Fibroblast of lung (primary cell): Measurements from ENCODE around the gene ITPR3. TPM values are rescaled to one million over a fixed set of nuclear protein-coding genes. Genes with fewer than 3 reads are reported as not detected.

Source experiments
- DNase-seq, 2 donors: peaks; one replicate each; pipeline versions ENCODE4 v3.0.0 to v3.0.0-alpha.2; 2010; ENCODE audit warnings: low read depth in 2 of 2
- H2AFZ ChIP-seq: 2 replicates; pipeline ENCODE4 v1.5.1; 2012; ENCODE audit warnings: low read length, control low read depth, inconsistent platforms
- H3K27ac ChIP-seq: 2 replicates; pipeline ENCODE4 v1.5.1; 2011; ENCODE audit warnings: low read length, control low read depth; ENCODE audit not compliant: insufficient read depth
- H3K27me3 ChIP-seq: 2 replicates; pipeline ENCODE4 v1.5.1; 2011; ENCODE audit warnings: mild to moderate bottlenecking, low read length; ENCODE audit not compliant: control insufficient read depth, insufficient read depth
- H3K36me3 ChIP-seq: 2 replicates; pipeline ENCODE4 v1.5.1; 2011; ENCODE audit warnings: low read length; ENCODE audit not compliant: control insufficient read depth, insufficient read depth
- H3K4me1 ChIP-seq: 2 replicates; pipeline ENCODE4 v1.5.1; 2011; ENCODE audit warnings: low read length; ENCODE audit not compliant: control insufficient read depth, insufficient read depth; ENCODE audit errors: extremely low read depth
- H3K4me2 ChIP-seq: 2 replicates; pipeline ENCODE4 v1.5.1; 2011; ENCODE audit warnings: low read length, control low read depth; ENCODE audit not compliant: insufficient read depth; ENCODE audit errors: extremely low read depth
- H3K4me3 ChIP-seq, 4 experiments: fragments of 200-600 bp in 1 of 4; sonication (generic) in 1 of 4; replicated peaks in 1 of 4; 2 replicates each; pipeline ENCODE4 v1.5.1; 2011 to 2016; ENCODE audit warnings: low read length in 4 of 4, low read depth in 3 of 4, mild to moderate bottlenecking in 3 of 4, control low read depth in 2 of 4, inconsistent platforms in 1 of 4, mixed read lengths in 1 of 4; ENCODE audit not compliant: insufficient read depth in 1 of 4; ENCODE audit errors: control extremely low read depth in 1 of 4
- H3K79me2 ChIP-seq: 2 replicates; pipeline ENCODE4 v1.5.1; 2012; ENCODE audit warnings: mild to moderate bottlenecking, low read length, inconsistent platforms; ENCODE audit not compliant: control insufficient read depth, insufficient read depth
- H3K9ac ChIP-seq: 2 replicates; pipeline ENCODE4 v1.5.1; 2011; ENCODE audit warnings: mild to moderate bottlenecking, low read length, control low read depth; ENCODE audit not compliant: insufficient read depth
- H3K9me3 ChIP-seq: 2 replicates; pipeline ENCODE4 v1.5.1; 2012; ENCODE audit warnings: low read depth, low read length; ENCODE audit not compliant: control insufficient read depth, insufficient read depth
- H4K20me1 ChIP-seq: 2 replicates; pipeline ENCODE4 v1.5.1; 2011; ENCODE audit warnings: low read length; ENCODE audit not compliant: control insufficient read depth, insufficient read depth; ENCODE audit errors: extremely low read depth
- EZH2 ChIP-seq: IDR thresholded peaks from 2 replicates; pipeline ENCODE4 v1.5.1; 2012; ENCODE audit warnings: low read length, control low read depth, mild to moderate bottlenecking; ENCODE audit errors: missing control alignments
- polyA plus RNA-seq, 2 donors: library from polyadenylated mRNA; depleted of rRNA in 1 of 2; stranded (reverse) in 1 of 2; unstranded in 1 of 2; fragments of >200 nt; gene quantifications; 2 replicates each; pipeline ENCODE4 v1.2.1, GENCODE V29; 2011 to 2012; ENCODE audit warnings: missing spikeins in 1 of 2
- total RNA-seq: library from RNA; depleted of rRNA; stranded (reverse); fragments of >200 nt; gene quantifications from 2 replicates; pipeline ENCODE4 v1.2.1, GENCODE V29; 2014
- TF ChIP-seq, protein P1 (sequence below), 2 donors: IDR thresholded peaks in 1 of 2; conservative IDR thresholded peaks in 1 of 2; 1 replicate in 1 of 2; 2 replicates in 1 of 2; pipeline ENCODE4 v1.5.1; 2011 to 2012; ENCODE audit warnings: low read length in 2 of 2, control low read depth in 1 of 2, inconsistent platforms in 1 of 2, low read depth in 1 of 2, mild to moderate bottlenecking in 1 of 2

The ITPR3 gene
- total and polyA plus RNA-seq, 2 donors (not counting 1 experiment from before 2014, with no cell fraction given): 9.6 to 43.4 TPM

- Histone ChIP-seq H3K4me3 (no peak overlapping the region), H3K9ac (no peak overlapping the region), H3K9me3 (no peaks in the 10 kb centered on the region), H3K27ac (no peak overlapping the region), H3K4me1 (no peaks in the 10 kb centered on the region), H3K36me3 (peaks cover 41% of the 10 kb centered on the region), H2AFZ (no peak overlapping the region), H3K27me3 (no peaks in the 10 kb centered on the region), H3K79me2 (no peaks in the 10 kb centered on the region), H3K4me2 (no peak overlapping the region), H4K20me1 (no peaks in the 10 kb centered on the region)
- TF ChIP-seq, protein P1, sequence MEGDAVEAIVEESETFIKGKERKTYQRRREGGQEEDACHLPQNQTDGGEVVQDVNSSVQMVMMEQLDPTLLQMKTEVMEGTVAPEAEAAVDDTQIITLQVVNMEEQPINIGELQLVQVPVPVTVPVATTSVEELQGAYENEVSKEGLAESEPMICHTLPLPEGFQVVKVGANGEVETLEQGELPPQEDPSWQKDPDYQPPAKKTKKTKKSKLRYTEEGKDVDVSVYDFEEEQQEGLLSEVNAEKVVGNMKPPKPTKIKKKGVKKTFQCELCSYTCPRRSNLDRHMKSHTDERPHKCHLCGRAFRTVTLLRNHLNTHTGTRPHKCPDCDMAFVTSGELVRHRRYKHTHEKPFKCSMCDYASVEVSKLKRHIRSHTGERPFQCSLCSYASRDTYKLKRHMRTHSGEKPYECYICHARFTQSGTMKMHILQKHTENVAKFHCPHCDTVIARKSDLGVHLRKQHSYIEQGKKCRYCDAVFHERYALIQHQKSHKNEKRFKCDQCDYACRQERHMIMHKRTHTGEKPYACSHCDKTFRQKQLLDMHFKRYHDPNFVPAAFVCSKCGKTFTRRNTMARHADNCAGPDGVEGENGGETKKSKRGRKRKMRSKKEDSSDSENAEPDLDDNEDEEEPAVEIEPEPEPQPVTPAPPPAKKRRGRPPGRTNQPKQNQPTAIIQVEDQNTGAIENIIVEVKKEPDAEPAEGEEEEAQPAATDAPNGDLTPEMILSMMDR (conservative IDR thresholded peaks at IDR 0.05 in 1 of 2, IDR thresholded peaks at IDR 0.05 in 1 of 2; ENCODE audit: low read depth in 1 of 2, low read length in 2 of 2): no peak
- no peak for TF ChIP-seq EZH2
- no peak for DNase-seq
Measured at GRCh38 chr6:33683576-33684427, 62.7 kb downstream of the ITPR3 start.

DNA sequence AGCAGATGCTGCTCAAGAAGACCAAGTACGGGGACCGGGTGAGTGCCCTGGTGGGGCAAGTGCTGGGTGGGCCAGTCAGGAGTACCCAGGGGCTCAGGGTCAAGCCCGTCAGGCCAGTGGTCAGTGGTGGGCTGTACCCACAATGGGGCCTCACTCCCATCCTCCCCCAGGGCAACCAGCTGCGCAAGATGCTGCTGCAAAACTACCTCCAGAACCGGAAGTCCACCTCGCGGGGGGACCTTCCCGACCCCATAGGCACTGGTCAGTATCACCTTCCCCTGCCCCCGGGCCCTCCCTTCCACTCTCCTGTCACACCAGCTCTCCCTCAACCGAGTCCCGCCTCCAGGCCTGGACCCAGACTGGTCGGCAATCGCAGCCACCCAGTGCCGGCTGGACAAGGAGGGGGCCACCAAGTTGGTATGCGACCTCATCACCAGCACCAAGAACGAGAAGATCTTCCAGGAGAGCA lies 63.3 kb downstream of the ITPR3 start:
- Histone ChIP-seq H3K9ac (no peak overlapping the region), H2AFZ (no peak overlapping the region), H3K4me2 (no peak overlapping the region), H3K27ac (no peak overlapping the region), H3K4me3 (no peak overlapping the region), H3K9me3 (no peaks in the 10 kb centered on the region), H3K36me3 (peaks cover 40% of the 10 kb centered on the region), H4K20me1 (no peaks in the 10 kb centered on the region), H3K4me1 (no peaks in the 10 kb centered on the region), H3K27me3 (no peaks in the 10 kb centered on the region), H3K79me2 (no peaks in the 10 kb centered on the region)
- TF ChIP-seq EZH2: no peak
- TF ChIP-seq, protein P1 (conservative IDR thresholded peaks at IDR 0.05 in 1 of 2, IDR thresholded peaks at IDR 0.05 in 1 of 2; ENCODE audit: low read depth in 1 of 2, low read length in 2 of 2): no peak
- no peak for DNase-seq

- no peak for DNase-seq
- Histone ChIP-seq H3K9me3 (no peaks in the 10 kb centered on the region), H2AFZ (no peak overlapping the region), H3K4me1 (no peaks in the 10 kb centered on the region), H3K4me3 (no peak overlapping the region), H3K27me3 (no peaks in the 10 kb centered on the region), H3K27ac (no peak overlapping the region), H3K9ac (no peak overlapping the region), H3K4me2 (no peak overlapping the region), H3K36me3 (peaks cover 42% of the 10 kb centered on the region), H4K20me1 (no peaks in the 10 kb centered on the region), H3K79me2 (no peaks in the 10 kb centered on the region)
- TF ChIP-seq EZH2: no peak
- TF ChIP-seq, protein P1 (conservative IDR thresholded peaks at IDR 0.05 in 1 of 2, IDR thresholded peaks at IDR 0.05 in 1 of 2; ENCODE audit: low read depth in 1 of 2, low read length in 2 of 2): no peak
Measured at GRCh38 chr6:33684983-33685382, 63.9 kb downstream of the ITPR3 start.
